ENCODE measurements around the gene CRTAP. TPM values are rescaled to one million over a fixed set of nuclear protein-coding genes. Genes with fewer than 3 reads are reported as not detected.
"Not testable (repeated sequence)": the region's sequence is repeated elsewhere in the genome, so short reads cannot be mapped to it uniquely, and the experiment has no call there.

The CRTAP gene
- total and polyA plus RNA-seq, 2 experiments from 2014 or later = 71.9 to 210 TPM

- Histone ChIP-seq H3F3A (replicated peaks; ENCODE audit: low read depth) (no peaks in the 10 kb centered on the region), H2AFZ (no peak overlapping the region), H4K20me1 (replicated peaks; ENCODE audit: insufficient read depth) (no peaks in the 10 kb centered on the region), H3K4me1 (ENCODE audit: insufficient read depth) (no peaks in the 10 kb centered on the region), H3K4me3 (no peak overlapping the region), H3K9me2 (ENCODE audit: insufficient read depth) (no peaks in the 10 kb centered on the region), H3K4me2 (no peak overlapping the region), H3K27me3 (ENCODE audit: insufficient read depth) (no peaks in the 10 kb centered on the region), H3K27ac (ENCODE audit: low read depth) (no peak overlapping the region), H3K36me3 (ENCODE audit: insufficient read depth) (no peaks in the 10 kb centered on the region), H3K79me2 (replicated peaks; ENCODE audit: insufficient read depth) (no peaks in the 10 kb centered on the region)
- H3K27ac Mint-ChIP-seq = no peak overlapping the region
- ATAC-seq (no peak), DNase-seq (ENCODE audit: low spot score) (no peak)
- peaks cover 3% of the 10 kb centered on the region; the same call in 1 of the 3 replicates for H3K4me1 Mint-ChIP-seq
- H3K4me3 Mint-ChIP-seq = no peak overlapping the region
- no peaks in the 10 kb centered on the region for H3K9me3 Mint-ChIP-seq
- no peaks in the 10 kb centered on the region for H3K27me3 Mint-ChIP-seq (ENCODE audit: insufficient read depth, low read depth, poor library complexity)
- H3K36me3 Mint-ChIP-seq (ENCODE audit: low read depth) = no peaks in the 10 kb centered on the region
- TF ChIP-seq STAT1 (IDR thresholded peaks at IDR 0.05; ENCODE audit: unreplicated experiment) = no peak
- TF ChIP-seq, protein P1, sequence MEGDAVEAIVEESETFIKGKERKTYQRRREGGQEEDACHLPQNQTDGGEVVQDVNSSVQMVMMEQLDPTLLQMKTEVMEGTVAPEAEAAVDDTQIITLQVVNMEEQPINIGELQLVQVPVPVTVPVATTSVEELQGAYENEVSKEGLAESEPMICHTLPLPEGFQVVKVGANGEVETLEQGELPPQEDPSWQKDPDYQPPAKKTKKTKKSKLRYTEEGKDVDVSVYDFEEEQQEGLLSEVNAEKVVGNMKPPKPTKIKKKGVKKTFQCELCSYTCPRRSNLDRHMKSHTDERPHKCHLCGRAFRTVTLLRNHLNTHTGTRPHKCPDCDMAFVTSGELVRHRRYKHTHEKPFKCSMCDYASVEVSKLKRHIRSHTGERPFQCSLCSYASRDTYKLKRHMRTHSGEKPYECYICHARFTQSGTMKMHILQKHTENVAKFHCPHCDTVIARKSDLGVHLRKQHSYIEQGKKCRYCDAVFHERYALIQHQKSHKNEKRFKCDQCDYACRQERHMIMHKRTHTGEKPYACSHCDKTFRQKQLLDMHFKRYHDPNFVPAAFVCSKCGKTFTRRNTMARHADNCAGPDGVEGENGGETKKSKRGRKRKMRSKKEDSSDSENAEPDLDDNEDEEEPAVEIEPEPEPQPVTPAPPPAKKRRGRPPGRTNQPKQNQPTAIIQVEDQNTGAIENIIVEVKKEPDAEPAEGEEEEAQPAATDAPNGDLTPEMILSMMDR (conservative IDR thresholded peaks at IDR 0.05; ENCODE audit: low read depth in 2 of 2) = no peak
- TF ChIP-seq, protein P2, sequence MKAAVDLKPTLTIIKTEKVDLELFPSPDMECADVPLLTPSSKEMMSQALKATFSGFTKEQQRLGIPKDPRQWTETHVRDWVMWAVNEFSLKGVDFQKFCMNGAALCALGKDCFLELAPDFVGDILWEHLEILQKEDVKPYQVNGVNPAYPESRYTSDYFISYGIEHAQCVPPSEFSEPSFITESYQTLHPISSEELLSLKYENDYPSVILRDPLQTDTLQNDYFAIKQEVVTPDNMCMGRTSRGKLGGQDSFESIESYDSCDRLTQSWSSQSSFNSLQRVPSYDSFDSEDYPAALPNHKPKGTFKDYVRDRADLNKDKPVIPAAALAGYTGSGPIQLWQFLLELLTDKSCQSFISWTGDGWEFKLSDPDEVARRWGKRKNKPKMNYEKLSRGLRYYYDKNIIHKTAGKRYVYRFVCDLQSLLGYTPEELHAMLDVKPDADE (IDR thresholded peaks at IDR 0.05) = no peak
Observed at GRCh38 chr3:33159981-33160380, 46.2 kb downstream of the CRTAP start.

- not testable (repeated sequence) for ATAC-seq; H3K36me3 Mint-ChIP-seq (ENCODE audit: low read depth); H3K27ac ChIP-seq (ENCODE audit: low read depth); H3K4me1 ChIP-seq (ENCODE audit: insufficient read depth); H3K27ac Mint-ChIP-seq; H3K79me2 ChIP-seq (replicated peaks; ENCODE audit: insufficient read depth); H3K9me3 Mint-ChIP-seq; DNase-seq (ENCODE audit: low spot score); H2AFZ ChIP-seq; H3F3A ChIP-seq (replicated peaks; ENCODE audit: low read depth); H3K4me2 ChIP-seq; H3K27me3 Mint-ChIP-seq (ENCODE audit: insufficient read depth, low read depth, poor library complexity); H4K20me1 ChIP-seq (replicated peaks; ENCODE audit: insufficient read depth); H3K36me3 ChIP-seq (ENCODE audit: insufficient read depth); H3K27me3 ChIP-seq (ENCODE audit: insufficient read depth); H3K4me3 Mint-ChIP-seq; H3K4me3 ChIP-seq; H3K9me2 ChIP-seq (ENCODE audit: insufficient read depth); H3K4me1 Mint-ChIP-seq
Observed at GRCh38 chr3:33162621-33163020, 48.8 kb downstream of the CRTAP start.

DNA sequence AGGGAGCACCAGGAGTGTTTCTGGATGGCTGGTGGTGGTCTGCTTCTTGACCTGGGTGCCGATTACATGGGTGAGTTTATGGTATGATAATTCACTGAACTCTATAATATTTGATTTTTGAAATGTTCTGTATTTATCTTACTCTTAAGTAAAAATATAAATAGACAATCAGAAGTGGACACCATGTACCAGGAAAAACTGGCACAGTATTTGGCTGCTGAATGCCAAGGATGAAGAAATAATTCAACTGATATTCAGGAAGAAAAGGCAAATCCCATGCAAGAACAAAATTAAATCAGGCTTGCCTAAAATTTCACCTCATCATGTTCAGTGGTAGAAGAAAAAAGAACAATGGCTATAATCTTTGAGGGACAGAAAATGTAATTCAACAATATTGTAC lies 51.6 kb downstream of the CRTAP start:
- no peak for ATAC-seq
- no peak overlapping the region for H2AFZ ChIP-seq
- no peak for DNase-seq (ENCODE audit: low spot score)
- no peaks in the 10 kb centered on the region for H3K4me1 ChIP-seq (ENCODE audit: insufficient read depth)
- Mint-ChIP-seq H3K9me3 (no peaks in the 10 kb centered on the region), H3K36me3 (ENCODE audit: low read depth) (no peaks in the 10 kb centered on the region), H3K27me3 (ENCODE audit: insufficient read depth, low read depth, poor library complexity) (no peaks in the 10 kb centered on the region), H3K4me3 (no peak overlapping the region), H3K27ac (no peak overlapping the region), H3K4me1 (no peaks in the 10 kb centered on the region)
- H4K20me1 ChIP-seq (replicated peaks; ENCODE audit: insufficient read depth) = no peaks in the 10 kb centered on the region
- H3K27ac ChIP-seq (ENCODE audit: low read depth) = no peak overlapping the region
- H3K9me2 ChIP-seq (ENCODE audit: insufficient read depth) = no peaks in the 10 kb centered on the region
- no peaks in the 10 kb centered on the region for H3K27me3 ChIP-seq (ENCODE audit: insufficient read depth)
- H3K36me3 ChIP-seq (ENCODE audit: insufficient read depth) = no peaks in the 10 kb centered on the region
- no peak overlapping the region for H3K4me2 ChIP-seq
- no peaks in the 10 kb centered on the region for H3K79me2 ChIP-seq (replicated peaks; ENCODE audit: insufficient read depth)
- H3K4me3 ChIP-seq = no peak overlapping the region
- no peaks in the 10 kb centered on the region for H3F3A ChIP-seq (replicated peaks; ENCODE audit: low read depth)
- TF ChIP-seq CREB1 (CRISPR knock-in tag; IDR thresholded peaks at IDR 0.05; ENCODE audit: low read depth) = no peak
- TF ChIP-seq NANOG (IDR thresholded peaks at IDR 0.05; ENCODE audit: borderline replicate concordance) = no peak
- no peak for TF ChIP-seq ZNF462 (CRISPR knock-in tag; IDR thresholded peaks at IDR 0.05)
- TF ChIP-seq ZNF331 (CRISPR knock-in tag; IDR thresholded peaks at IDR 0.05; ENCODE audit: low read depth) = no peak
- TF ChIP-seq, protein P2 (IDR thresholded peaks at IDR 0.05) = no peak
